Astrocyte (in vitro differentiated cells and primary cell): ENCODE data around the gene SLCO2A1. TPM values are rescaled to one million over a fixed set of nuclear protein-coding genes. Genes with fewer than 3 reads are reported as not detected.

Experiments
- DNase-seq: peaks from one replicate; pipeline ENCODE4 v3.0.0-alpha.2; 2010; ENCODE audit warnings: low read depth
- FAIRE-seq: peaks from 2 replicates; lab custom pipeline; 2011; peaks lifted over from hg19 to GRCh38; lab: Jason Lieb, UNC
- H2AFZ ChIP-seq: 2 replicates; pipeline ENCODE4 v1.6.0; 2012; ENCODE audit warnings: low read depth, low read length, inconsistent platforms
- H3K27ac ChIP-seq: 2 replicates; pipeline ENCODE4 v1.5.1; 2011; ENCODE audit warnings: low read depth, low read length, inconsistent platforms
- H3K27me3 ChIP-seq: 2 replicates; pipeline ENCODE4 v1.6.0; 2011; ENCODE audit warnings: low read length, inconsistent platforms; ENCODE audit not compliant: insufficient read depth
- H3K36me3 ChIP-seq: 2 replicates; pipeline ENCODE4 v1.5.1; 2011; ENCODE audit warnings: low read length, inconsistent platforms; ENCODE audit not compliant: insufficient read depth
- H3K4me1 ChIP-seq: 2 replicates; pipeline ENCODE4 v1.5.1; 2011; ENCODE audit warnings: low read length, inconsistent platforms; ENCODE audit not compliant: insufficient read depth
- H3K4me2 ChIP-seq: 2 replicates; pipeline ENCODE4 v1.6.0; 2012; ENCODE audit warnings: low read length, inconsistent platforms
- H3K4me3 ChIP-seq: 2 replicates; pipeline ENCODE4 v1.5.1; 2011; ENCODE audit warnings: low read depth, mild to moderate bottlenecking, low read length, inconsistent platforms; ENCODE audit not compliant: insufficient read depth
- H3K79me2 ChIP-seq: 2 replicates; pipeline ENCODE4 v1.6.0; 2012; ENCODE audit warnings: mild to moderate bottlenecking, low read length, inconsistent platforms; ENCODE audit not compliant: insufficient read depth
- H3K9ac ChIP-seq: 2 replicates; pipeline ENCODE4 v1.6.0; 2012; ENCODE audit warnings: mild to moderate bottlenecking, low read length, inconsistent platforms
- H3K9me3 ChIP-seq: 2 replicates; pipeline ENCODE4 v1.5.1; 2012; ENCODE audit warnings: low read depth, mild to moderate bottlenecking, low read length, inconsistent platforms; ENCODE audit not compliant: insufficient read depth
- H4K20me1 ChIP-seq: 2 replicates; pipeline ENCODE4 v1.6.0; 2012; ENCODE audit warnings: low read length, inconsistent platforms; ENCODE audit not compliant: insufficient read depth
- H3K27ac Mint-ChIP-seq: one replicate; pipeline ENCODE4 v1.8.0; 2021; ENCODE audit warnings: mild to moderate bottlenecking, mixed read lengths; ENCODE audit not compliant: unreplicated experiment
- H3K27me3 Mint-ChIP-seq: one replicate; pipeline ENCODE4 v1.8.0; 2021; ENCODE audit warnings: low read depth, mixed read lengths; ENCODE audit not compliant: unreplicated experiment
- H3K36me3 Mint-ChIP-seq: one replicate; pipeline ENCODE4 v1.8.0; 2021; ENCODE audit warnings: low read depth, mixed read lengths; ENCODE audit not compliant: unreplicated experiment
- H3K4me1 Mint-ChIP-seq: one replicate; pipeline ENCODE4 v1.8.0; 2021; ENCODE audit warnings: low read depth, mixed read lengths; ENCODE audit not compliant: unreplicated experiment
- H3K4me3 Mint-ChIP-seq: one replicate; pipeline ENCODE4 v1.8.0; 2021; ENCODE audit warnings: mild to moderate bottlenecking, moderate library complexity, mixed read lengths; ENCODE audit not compliant: unreplicated experiment
- H3K9me3 Mint-ChIP-seq: one replicate; pipeline ENCODE4 v1.8.0; 2021; ENCODE audit warnings: mild to moderate bottlenecking, mixed read lengths; ENCODE audit not compliant: unreplicated experiment
- CTCF ChIP-seq: IDR thresholded peaks from 2 replicates; pipeline ENCODE4 v1.5.1; 2011; ENCODE audit warnings: low read depth, mild to moderate bottlenecking, inconsistent platforms, low read length, moderate library complexity; ENCODE audit not compliant: insufficient read depth
- EZH2 ChIP-seq: IDR thresholded peaks from 2 replicates; pipeline ENCODE4 v1.6.1; 2012; ENCODE audit warnings: mild to moderate bottlenecking, low read length, inconsistent platforms; ENCODE audit not compliant: insufficient read depth
- total RNA-seq: library from RNA; stranded (reverse); gene quantifications from 2 replicates; pipeline ENCODE4 v1.2.1, GENCODE V29; 2021

Gene SLCO2A1
- total RNA-seq, 1 donor from 2014 or later = 2.1 TPM

- no peak for FAIRE-seq
- Histone ChIP-seq H3K9me3 (peaks cover 1% of the 10 kb centered on the region), H3K4me3 (no peak overlapping the region), H3K27ac (no peak overlapping the region), H3K36me3 (no peaks in the 10 kb centered on the region), H3K4me2 (no peak overlapping the region), H3K79me2 (no peaks in the 10 kb centered on the region), H4K20me1 (no peaks in the 10 kb centered on the region), H2AFZ (no peak overlapping the region), H3K4me1 (no peaks in the 10 kb centered on the region), H3K9ac (no peak overlapping the region), H3K27me3 (no peaks in the 10 kb centered on the region)
- peaks cover 5% of the 10 kb centered on the region for H3K9me3 Mint-ChIP-seq
- H3K27ac Mint-ChIP-seq = no peak overlapping the region
- no peak for DNase-seq
- peaks cover 6% of the 10 kb centered on the region for H3K27me3 Mint-ChIP-seq
- peaks cover 10% of the 10 kb centered on the region for H3K4me1 Mint-ChIP-seq
- no peaks in the 10 kb centered on the region for H3K36me3 Mint-ChIP-seq
- H3K4me3 Mint-ChIP-seq = no peak overlapping the region
- TF ChIP-seq EZH2 (no peak), CTCF (no peak)
Observed at GRCh38 chr3:134040066-134040465, 10.3 kb upstream of the SLCO2A1 start.

- H3K4me3 Mint-ChIP-seq = no peak overlapping the region
- Histone ChIP-seq H3K9me3 (no peaks in the 10 kb centered on the region), H2AFZ (no peak overlapping the region), H3K4me1 (no peaks in the 10 kb centered on the region), H3K4me3 (no peak overlapping the region), H3K9ac (no peak overlapping the region), H3K79me2 (no peaks in the 10 kb centered on the region), H3K27me3 (no peaks in the 10 kb centered on the region), H3K27ac (no peak overlapping the region), H3K36me3 (no peaks in the 10 kb centered on the region), H4K20me1 (no peaks in the 10 kb centered on the region), H3K4me2 (no peak overlapping the region)
- TF ChIP-seq CTCF (no peak), EZH2 (no peak)
- H3K4me1 Mint-ChIP-seq = peaks cover 10% of the 10 kb centered on the region
- H3K27ac Mint-ChIP-seq = no peak overlapping the region
- H3K9me3 Mint-ChIP-seq = peaks cover 3% of the 10 kb centered on the region
- no peaks in the 10 kb centered on the region for H3K36me3 Mint-ChIP-seq
- H3K27me3 Mint-ChIP-seq = peaks cover 6% of the 10 kb centered on the region
- DNase-seq (no peak), FAIRE-seq (no peak)
Observed at GRCh38 chr3:134039161-134039862, 9.6 kb upstream of the SLCO2A1 start.

GRCh38 chr3:134038716-134039115 lies 9.0 kb upstream of the SLCO2A1 start:
- no peak overlapping the region for H3K27ac Mint-ChIP-seq
- H2AFZ ChIP-seq = no peak overlapping the region
- no peak for TF ChIP-seq CTCF
- TF ChIP-seq EZH2 = no peak

More at GRCh38 chr3:134038716-134039115, 9.0 kb upstream of the SLCO2A1 start:
- FAIRE-seq (no peak), DNase-seq (no peak)
- no peaks in the 10 kb centered on the region for H3K4me1 ChIP-seq
- Mint-ChIP-seq H3K9me3 (peaks cover 3% of the 10 kb centered on the region), H3K27me3 (peaks cover 10% of the 10 kb centered on the region), H3K4me3 (no peak overlapping the region), H3K4me1 (peaks cover 10% of the 10 kb centered on the region), H3K36me3 (no peaks in the 10 kb centered on the region)
- no peaks in the 10 kb centered on the region for H4K20me1 ChIP-seq
- no peaks in the 10 kb centered on the region for H3K36me3 ChIP-seq
- no peaks in the 10 kb centered on the region for H3K27me3 ChIP-seq
- H3K79me2 ChIP-seq = no peaks in the 10 kb centered on the region
- no peak overlapping the region for H3K4me2 ChIP-seq
- H3K4me3 ChIP-seq = no peak overlapping the region
- no peak overlapping the region for H3K27ac ChIP-seq
- no peak overlapping the region for H3K9ac ChIP-seq
- H3K9me3 ChIP-seq = no peaks in the 10 kb centered on the region
